Body of pancreas (tissue), 4 donors: Measurements from ENCODE around the gene SHF. TPM values are rescaled to one million over a fixed set of nuclear protein-coding genes. Genes with fewer than 3 reads are reported as not detected.

Experiments
- ATAC-seq: fragments of 150-250 bp; one replicate; pipeline ENCODE4 v1.9.1; 2016
- DNase-seq, 4 donors: peaks; one replicate each; pipeline ENCODE4 v3.0.0-alpha.2; 2019
- H3K27ac ChIP-seq, 4 donors: fragments of 200-600 bp; sonication (generic); 1 replicate in 3 of 4; 2 replicates in 1 of 4; pipeline versions ENCODE4 v1.5.1 to v1.6.1; 2016 to 2019; ENCODE audit warnings: mild to moderate bottlenecking in 1 of 4, mixed read lengths in 1 of 4, moderate library complexity in 1 of 4
- H3K27me3 ChIP-seq, 2 donors: fragments of 200-600 bp; sonication (generic); one replicate each; pipeline ENCODE4 v1.6.0; 2016; ENCODE audit warnings: mild to moderate bottlenecking in 1 of 2
- H3K36me3 ChIP-seq, 2 donors: fragments of 200-600 bp; sonication (generic); replicated peaks in 1 of 2; 2 replicates each; pipeline ENCODE4 v1.5.1; 2016; ENCODE audit warnings: low read depth in 2 of 2; ENCODE audit not compliant: insufficient read depth in 1 of 2
- H3K4me1 ChIP-seq: fragments of 200-600 bp; sonication (generic); one replicate; pipeline ENCODE4 v1.6.0; 2016
- H3K4me3 ChIP-seq, 2 donors: fragments of 200-600 bp; sonication (generic); 1 replicate in 1 of 2; 2 replicates in 1 of 2; pipeline ENCODE4 v1.5.1; 2016 to 2019
- H3K9me3 ChIP-seq, 3 donors: fragments of 200-600 bp; sonication (generic); 1 replicate in 2 of 3; 2 replicates in 1 of 3; pipeline ENCODE4 v1.5.1; 2016
- POLR2A ChIP-seq, 3 donors: fragments of 450-650 bp; IDR thresholded peaks; one replicate each; pipeline ENCODE4 v1.6.1; 2016; ENCODE audit warnings: antibody characterized with exemption in 3 of 3, mild to moderate bottlenecking in 2 of 3
- WGBS, 2 donors: methylation state at CpG; one replicate each; pipeline ENCODE4 v1.1.5; 2017; 5-methylcytosine and 5-hydroxymethylcytosine counted together
- intact Hi-C: fragments of 100-400 bp; cut with DNase I; formaldehyde crosslinking; loops from one replicate; pipeline ENCODE4 v1.15.1; 2023
- total RNA-seq, 2 donors: library from RNA; depleted of rRNA; stranded (reverse); fragments of >200 nt; gene quantifications; one replicate each; pipeline ENCODE4 v1.1.0, GENCODE V29; 2016
- TF ChIP-seq, protein P1 (sequence below), 7 experiments: fragments of 450-650 bp in 4 of 7; fragments of 200-600 bp in 3 of 7; sonication (generic) in 3 of 7; IDR thresholded peaks; one replicate each; pipeline ENCODE4 v1.5.1; 2016 to 2019; ENCODE audit warnings: antibody characterized with exemption in 7 of 7

The SHF gene
- total RNA-seq, 2 donors from 2014 or later: 2.0 to 2.9 TPM

DNA sequence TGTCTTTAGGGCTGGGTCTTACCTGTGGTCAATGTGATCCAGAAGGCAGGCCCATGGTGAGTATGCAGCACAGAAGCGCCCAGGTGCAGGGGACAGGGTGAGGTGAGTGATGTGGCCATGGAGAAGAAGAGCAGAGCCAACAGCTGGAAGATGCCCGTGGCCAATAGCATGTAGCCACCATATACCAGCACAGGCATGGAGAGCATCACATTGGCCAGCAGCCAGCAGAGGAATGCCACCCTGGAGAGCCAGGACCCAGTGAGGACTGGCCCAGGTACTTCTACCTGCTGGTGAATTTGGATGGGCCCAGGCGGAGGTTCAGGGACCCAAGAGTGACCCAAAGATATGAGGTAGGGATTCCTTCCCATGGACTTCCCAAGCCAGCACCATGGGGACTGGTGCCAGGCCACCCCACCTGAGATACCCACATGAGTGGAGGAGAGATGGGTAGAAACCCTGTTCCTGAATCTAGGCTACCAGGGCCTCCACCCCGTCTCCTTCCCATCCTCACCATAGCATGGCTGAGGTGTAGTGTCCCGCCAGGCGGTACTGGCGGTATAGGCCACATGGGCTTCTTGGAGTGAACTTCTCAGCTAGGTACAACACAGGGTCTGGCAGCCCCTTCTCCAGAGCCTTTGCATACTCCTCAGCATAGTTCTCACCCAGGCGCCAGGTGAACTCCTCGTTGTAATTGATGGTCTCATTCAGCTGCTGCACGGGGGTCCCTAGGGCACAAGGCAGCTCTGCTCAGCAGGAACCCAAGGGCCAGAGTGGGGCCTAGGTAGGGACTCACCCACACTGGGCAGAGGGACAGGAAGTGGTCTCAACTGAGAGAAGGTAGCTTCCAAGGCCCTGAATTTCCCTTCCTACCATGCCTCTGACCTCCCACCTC is 67.4 kb downstream of the SHF start:
- Histone ChIP-seq H3K36me3 (no peaks in the 10 kb centered on the region), H3K9me3 (no peaks in the 10 kb centered on the region), H3K27me3 (peaks cover 0 to 7% of the 10 kb centered on the region in 2 donors), H3K27ac (no peak overlapping the region), H3K4me1 (peaks cover 12% of the 10 kb centered on the region), H3K4me3 (no peak overlapping the region)
- TF ChIP-seq, protein P1, sequence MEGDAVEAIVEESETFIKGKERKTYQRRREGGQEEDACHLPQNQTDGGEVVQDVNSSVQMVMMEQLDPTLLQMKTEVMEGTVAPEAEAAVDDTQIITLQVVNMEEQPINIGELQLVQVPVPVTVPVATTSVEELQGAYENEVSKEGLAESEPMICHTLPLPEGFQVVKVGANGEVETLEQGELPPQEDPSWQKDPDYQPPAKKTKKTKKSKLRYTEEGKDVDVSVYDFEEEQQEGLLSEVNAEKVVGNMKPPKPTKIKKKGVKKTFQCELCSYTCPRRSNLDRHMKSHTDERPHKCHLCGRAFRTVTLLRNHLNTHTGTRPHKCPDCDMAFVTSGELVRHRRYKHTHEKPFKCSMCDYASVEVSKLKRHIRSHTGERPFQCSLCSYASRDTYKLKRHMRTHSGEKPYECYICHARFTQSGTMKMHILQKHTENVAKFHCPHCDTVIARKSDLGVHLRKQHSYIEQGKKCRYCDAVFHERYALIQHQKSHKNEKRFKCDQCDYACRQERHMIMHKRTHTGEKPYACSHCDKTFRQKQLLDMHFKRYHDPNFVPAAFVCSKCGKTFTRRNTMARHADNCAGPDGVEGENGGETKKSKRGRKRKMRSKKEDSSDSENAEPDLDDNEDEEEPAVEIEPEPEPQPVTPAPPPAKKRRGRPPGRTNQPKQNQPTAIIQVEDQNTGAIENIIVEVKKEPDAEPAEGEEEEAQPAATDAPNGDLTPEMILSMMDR (IDR thresholded peaks at IDR 0.05): no peak
- no peak for TF ChIP-seq POLR2A (IDR thresholded peaks at IDR 0.05)
- intact Hi-C loops: no loop called here
- DNase-seq: no peak
- no peak for ATAC-seq
- WGBS, 2 donors: 88 to 90% methylated on average over 8 to 10 of the region's 10 CpGs

DNA sequence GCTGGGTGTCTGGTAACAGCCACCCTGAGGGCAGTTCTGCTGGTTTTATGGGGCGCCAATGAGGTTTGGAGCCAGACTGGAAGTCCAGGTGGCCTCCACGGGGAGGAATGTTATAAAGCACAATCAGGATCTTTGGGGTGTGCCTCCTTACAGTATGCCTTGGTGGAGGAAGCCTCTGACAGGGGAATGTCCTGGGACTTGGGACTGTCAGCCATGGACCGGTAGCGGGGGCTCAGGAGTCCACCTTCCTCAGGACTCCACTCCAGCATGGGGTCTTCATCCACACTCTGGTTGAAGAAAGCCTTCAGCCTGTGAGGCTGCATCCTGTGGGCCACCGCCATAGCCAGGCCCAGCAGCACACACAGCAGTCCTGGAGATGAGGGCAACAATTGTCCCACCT is 68.8 kb downstream of the SHF start:
- Histone ChIP-seq H3K4me1 (peaks cover 18% of the 10 kb centered on the region), H3K9me3 (no peaks in the 10 kb centered on the region), H3K27ac (no peak overlapping the region), H3K27me3 (peaks cover 0 to 12% of the 10 kb centered on the region in 2 donors), H3K4me3 (no peak overlapping the region), H3K36me3 (no peaks in the 10 kb centered on the region)
- TF ChIP-seq, protein P1 (IDR thresholded peaks at IDR 0.05): no peak
- TF ChIP-seq POLR2A (IDR thresholded peaks at IDR 0.05): no peak
- DNase-seq (no peak), ATAC-seq (no peak)
- 83 to 88% methylated on average over 2 to 5 of the region's 5 CpGs for WGBS, 2 donors
- intact Hi-C loops: no loop called here

DNA sequence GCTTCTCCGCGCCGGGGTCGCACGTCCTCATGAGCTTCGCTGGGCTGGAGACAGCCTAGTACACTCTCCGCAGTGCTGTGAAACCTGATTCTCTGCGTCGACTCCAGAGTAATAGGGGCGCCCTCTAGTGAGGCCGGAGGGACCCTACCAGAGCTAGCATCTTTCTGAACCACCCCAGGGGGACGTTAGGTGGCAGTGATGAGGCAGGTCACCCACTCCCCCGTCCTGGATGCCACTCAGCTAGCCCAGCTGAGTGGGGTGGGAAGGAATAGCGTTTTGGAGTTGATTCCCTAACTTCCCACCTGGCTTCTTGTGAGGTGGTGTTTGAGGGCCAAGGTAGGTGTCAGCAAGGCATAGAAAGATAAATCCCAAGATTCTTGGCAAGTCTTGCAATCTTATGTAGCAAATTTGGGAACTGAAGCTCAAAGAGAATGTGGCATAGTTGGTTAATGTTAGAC is 69.6 kb downstream of the SHF start:
- 0 to 1% methylated on average over 12 to 14 of the region's 14 CpGs for WGBS, 2 donors
- H3K36me3 ChIP-seq: no peaks in the 10 kb centered on the region
- intact Hi-C loops: no loop called here
- TF ChIP-seq, protein P1 (IDR thresholded peaks at IDR 0.05): peak; percentile 93 to 99 (median 99)
- TF ChIP-seq POLR2A (IDR thresholded peaks at IDR 0.05): no peak
- no peaks in the 10 kb centered on the region for H3K9me3 ChIP-seq
- H3K27me3 ChIP-seq: peaks cover 0 to 20% of the 10 kb centered on the region in 2 donors
- no peak overlapping the region for H3K4me3 ChIP-seq
- peak; percentile 98 for ATAC-seq
- peak; percentile 91 to 94 (median 92) for DNase-seq
- H3K27ac ChIP-seq: no peak overlapping the region
- H3K4me1 ChIP-seq: peaks cover 27% of the 10 kb centered on the region

DNA sequence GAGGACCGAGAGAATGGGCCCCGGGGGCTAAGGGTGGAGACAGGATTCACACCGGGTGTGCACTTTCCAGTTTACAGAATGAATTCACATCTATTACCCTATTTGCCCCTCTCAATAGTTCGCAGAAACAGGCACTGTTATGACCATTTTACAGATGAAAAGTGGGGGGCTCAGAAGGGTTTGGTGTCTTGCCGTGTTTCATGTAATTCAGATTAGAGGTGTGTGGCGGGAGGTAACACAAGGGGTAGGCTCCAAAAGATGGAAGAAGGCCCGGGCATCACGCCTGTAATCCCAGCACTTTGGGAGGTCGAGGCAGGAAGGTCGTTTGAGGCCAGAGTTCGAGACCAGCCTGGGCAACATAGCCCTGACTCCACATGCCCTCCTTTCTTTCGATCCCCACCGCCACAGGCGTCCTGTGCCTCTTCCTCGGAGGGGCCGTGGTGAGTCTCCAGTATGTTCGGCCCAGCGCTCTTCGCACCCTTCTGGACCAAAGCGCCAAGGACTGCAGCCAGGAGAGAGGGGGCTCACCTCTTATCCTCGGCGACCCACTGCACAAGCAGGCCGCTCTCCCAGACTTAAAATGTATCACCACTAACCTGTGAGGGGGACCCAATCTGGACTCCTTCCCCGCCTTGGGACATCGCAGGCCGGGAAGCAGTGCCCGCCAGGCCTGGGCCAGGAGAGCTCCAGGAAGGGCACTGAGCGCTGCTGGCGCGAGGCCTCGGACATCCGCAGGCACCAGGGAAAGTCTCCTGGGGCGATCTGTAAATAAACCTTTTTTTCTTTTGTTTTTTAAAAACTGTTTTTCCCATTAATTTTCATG is 70.2 kb downstream of the SHF start:
- Histone ChIP-seq H3K27me3 (peaks cover 0 to 26% of the 10 kb centered on the region in 2 donors), H3K27ac (no peak overlapping the region), H3K9me3 (no peaks in the 10 kb centered on the region), H3K4me3 (no peak overlapping the region), H3K36me3 (no peaks in the 10 kb centered on the region), H3K4me1 (peaks cover 33% of the 10 kb centered on the region)
- TF ChIP-seq, protein P1 (IDR thresholded peaks at IDR 0.05): no peak
- no peak for TF ChIP-seq POLR2A (IDR thresholded peaks at IDR 0.05)
- intact Hi-C loops: no loop called here
- DNase-seq: no peak
- ATAC-seq: peak; percentile 30
- WGBS, 2 donors: 35 to 37% methylated on average over 27 to 32 of the region's 33 CpGs

Other genes starting within 250 kb of the SHF start
- gene TERB2, start 231.3 kb downstream of the SHF start, total RNA-seq: not detected
- gene SORD, start 164.8 kb downstream of the SHF start, total RNA-seq: 10 to 100 TPM in 1 of 2 donors, 1 to 10 TPM in 1; 9.3 to 18.1 TPM
- gene DUOX2, start 73.8 kb downstream of the SHF start, total RNA-seq: under 1 TPM; under 0.01 to 0.26 TPM
- not detected for gene DUOXA2, start 73.6 kb downstream of the SHF start, total RNA-seq
- not detected for gene DUOXA1, start 58.1 kb downstream of the SHF start, total RNA-seq
- gene DUOX1, start 58.0 kb downstream of the SHF start, total RNA-seq: under 1 TPM; 0.26 to 0.66 TPM
- gene SLC28A2, start 64.3 kb upstream of the SHF start, total RNA-seq: 1 to 10 TPM in 1 of 2 donors, not detected in 1; 2.3 TPM
- 1,000 to 10,000 TPM; 1,064 to 1,447 TPM for gene GATM, start 190.6 kb upstream of the SHF start, total RNA-seq